Measurements from ENCODE around the gene HMCN1.
"Not testable (repeated sequence)": the region's sequence is repeated elsewhere in the genome, so short reads cannot be mapped to it uniquely, and the experiment has no call there.

HMCN1 gene

GRCh38 chr1:185860311-185860710 is 126.1 kb downstream of the HMCN1 start:
- FAIRE-seq, result no peak

GRCh38 chr1:185860859-185861258 is 126.7 kb downstream of the HMCN1 start:
- no peak for FAIRE-seq

DNA sequence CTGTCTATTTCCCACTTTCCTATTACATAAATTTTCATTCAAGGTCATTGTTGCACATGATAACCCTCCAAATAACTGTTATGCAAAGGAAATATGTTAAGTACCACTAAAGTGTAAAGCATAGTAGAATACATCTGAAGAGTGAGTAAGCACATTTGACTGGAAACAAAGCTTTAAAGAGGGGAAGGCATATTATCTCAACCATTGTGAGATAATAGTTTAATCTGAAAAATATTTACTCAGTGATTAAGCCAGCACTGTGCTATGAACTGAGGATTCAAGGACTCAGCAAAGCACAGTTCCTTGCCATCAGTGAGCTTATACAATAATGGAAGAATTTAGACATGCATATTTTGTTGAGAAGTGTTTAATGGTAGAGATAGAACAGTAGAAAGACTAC is 127.4 kb downstream of the HMCN1 start:
- FAIRE-seq, result no peak

DNA sequence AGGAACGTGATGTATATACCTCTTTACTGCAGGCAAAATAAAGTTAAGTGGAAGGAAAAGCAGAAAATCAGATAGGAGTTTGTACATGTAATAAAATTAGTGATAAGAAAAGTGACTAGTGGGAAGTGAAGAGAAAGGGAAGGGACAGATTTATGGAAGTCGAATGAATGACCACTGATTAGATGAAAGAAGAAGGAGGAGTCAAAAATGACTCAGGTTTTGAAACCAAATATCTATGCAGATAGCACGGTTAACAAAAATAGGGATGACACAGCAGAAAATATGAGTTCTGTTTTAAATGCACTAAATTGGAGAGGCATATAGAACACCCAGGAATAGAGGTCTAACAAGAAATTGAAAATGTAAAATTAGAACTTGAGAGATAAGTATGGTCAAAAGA is 128.0 kb downstream of the HMCN1 start:
- FAIRE-seq, result no peak

DNA sequence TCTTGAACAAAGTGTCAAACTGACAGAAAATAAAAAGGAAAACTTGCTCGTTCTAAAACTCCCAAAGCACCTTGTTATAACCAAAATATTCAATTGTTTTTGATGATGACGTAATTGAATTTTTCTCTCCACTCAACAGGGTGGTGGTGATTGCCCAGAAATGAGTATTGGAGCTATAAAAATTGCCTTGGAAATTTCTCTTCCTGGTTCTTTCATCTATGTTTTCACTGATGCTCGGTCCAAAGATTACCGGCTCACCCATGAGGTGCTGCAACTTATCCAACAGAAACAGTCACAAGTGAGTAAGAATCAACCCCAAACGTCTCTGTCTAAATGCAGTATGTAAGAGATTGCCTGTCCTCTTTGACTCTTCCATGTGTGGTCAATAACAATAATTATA is 130.1 kb downstream of the HMCN1 start:
- no peak for FAIRE-seq

GRCh38 chr1:185864889-185865517 is 130.8 kb downstream of the HMCN1 start:
- no peak for FAIRE-seq

DNA sequence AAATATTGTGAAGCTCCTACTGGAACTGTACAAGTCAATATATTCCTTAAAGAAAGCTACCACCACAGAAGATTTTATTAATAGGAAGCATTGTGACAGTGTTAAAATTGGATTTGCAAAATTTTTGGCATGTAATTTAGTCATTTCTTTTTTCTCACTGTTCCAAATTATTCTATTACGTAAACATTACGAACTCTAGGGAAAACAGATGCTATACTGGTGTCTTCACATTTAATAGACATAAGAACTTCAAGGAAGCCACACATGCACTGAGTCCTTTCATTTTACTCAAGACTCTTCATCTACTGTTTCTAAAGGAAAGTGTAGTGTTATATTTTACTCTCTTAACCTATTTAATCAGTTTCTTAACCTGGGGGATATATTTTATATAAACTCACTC is 135.4 kb downstream of the HMCN1 start:
- no peak for FAIRE-seq

GRCh38 chr1:185871627-185872150 is 137.5 kb downstream of the HMCN1 start:
- no peak for FAIRE-seq

GRCh38 chr1:185874246-185874645 is 140.1 kb downstream of the HMCN1 start:
- FAIRE-seq, result no peak

GRCh38 chr1:185880330-185880729 is 146.1 kb downstream of the HMCN1 start:
- FAIRE-seq, result no peak

DNA sequence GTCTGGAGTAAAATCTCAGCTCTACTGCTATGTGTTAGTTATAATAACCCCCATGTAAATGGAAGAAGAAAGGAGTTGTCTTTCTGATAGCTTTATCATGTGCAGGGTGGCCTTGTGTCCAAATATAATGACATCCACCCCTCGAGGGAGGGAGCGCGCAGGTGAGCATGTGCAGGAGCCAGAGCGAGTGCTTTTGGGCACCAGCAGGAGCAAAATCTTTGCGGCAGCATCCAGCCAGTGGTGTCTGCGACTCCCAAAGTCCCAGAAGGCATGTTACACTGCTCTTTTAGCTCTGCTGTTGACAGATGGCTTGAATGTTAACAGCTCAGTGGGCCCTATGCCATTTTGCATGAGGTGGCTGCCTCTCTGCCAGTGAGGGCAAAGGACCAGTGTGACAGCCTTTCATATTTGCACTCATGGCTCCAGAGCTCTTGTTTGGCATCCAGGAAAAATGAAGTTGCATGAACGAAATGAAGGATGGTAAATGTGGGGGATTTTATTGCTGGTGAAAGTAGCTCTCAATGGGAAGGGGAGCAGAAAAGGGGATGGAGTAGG is 146.7 kb downstream of the HMCN1 start:
- FAIRE-seq, result no peak

DNA sequence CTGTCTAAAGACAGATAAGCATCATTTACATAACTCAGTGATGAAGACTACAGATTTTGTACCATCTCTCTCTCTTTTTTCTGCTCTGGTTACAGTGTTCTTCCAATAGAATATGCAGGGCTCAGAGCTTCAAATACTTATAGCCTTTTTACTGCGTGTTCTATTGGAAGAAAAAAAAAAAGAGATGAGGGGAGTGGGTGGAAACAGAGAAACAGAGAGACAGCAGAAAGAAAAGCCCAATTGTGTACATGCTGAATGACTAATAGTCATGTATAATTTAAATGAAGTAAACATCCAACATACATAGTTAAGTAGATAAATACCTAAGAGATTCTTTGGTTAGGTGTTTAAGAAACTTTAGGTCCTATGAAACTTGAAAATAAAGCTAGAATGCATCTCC is 151.9 kb downstream of the HMCN1 start:
- FAIRE-seq, result no peak

GRCh38 chr1:185886671-185887070 is 152.5 kb downstream of the HMCN1 start:
- FAIRE-seq, result no peak

DNA sequence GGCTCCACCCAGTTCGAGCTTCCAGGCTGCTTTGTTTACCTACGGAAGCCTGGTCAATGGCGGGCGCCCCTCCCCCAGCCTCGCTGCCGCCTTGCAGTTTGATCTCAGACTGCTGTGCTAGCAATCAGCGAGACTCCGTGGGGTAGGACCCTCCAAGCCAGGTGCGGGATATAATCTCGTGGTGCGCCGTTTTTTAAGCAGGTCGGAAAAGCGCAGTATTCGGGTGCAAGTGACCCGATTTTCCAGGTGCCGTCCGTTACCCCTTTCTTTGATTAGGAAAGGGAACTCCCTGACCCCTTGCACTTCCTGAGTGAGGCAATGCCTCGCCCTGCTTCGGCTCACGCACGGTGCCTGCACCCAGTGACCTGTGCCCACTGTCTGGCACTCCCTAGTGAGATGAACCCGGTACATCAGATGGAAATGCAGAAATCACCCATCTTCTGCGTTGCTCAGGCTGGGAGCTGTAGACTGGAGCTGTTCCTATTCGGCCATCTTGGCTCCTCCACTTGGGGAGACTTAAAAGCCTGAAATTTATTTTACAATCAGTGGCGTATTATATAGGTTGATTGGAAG is 158.7 kb downstream of the HMCN1 start:
- FAIRE-seq, result not testable (repeated sequence)

DNA sequence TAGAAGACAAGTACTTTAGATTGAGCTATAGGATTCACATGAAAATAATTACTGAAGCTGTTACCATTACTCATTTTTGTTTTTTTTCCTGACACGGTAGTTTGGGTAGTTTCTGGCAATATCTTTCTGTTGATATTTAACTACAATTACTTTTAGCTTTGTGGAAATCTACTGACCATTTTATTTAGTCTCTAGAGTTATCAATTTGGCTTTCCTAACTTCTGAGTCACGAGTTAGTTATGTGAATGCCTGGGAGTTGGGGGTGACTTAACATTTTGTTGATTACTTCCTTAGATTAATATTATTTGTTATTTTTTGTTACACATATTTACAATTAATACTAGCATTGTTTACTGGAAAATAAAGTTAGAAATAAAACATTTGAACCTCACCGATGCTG is 160.6 kb downstream of the HMCN1 start:
- no peak for FAIRE-seq

DNA sequence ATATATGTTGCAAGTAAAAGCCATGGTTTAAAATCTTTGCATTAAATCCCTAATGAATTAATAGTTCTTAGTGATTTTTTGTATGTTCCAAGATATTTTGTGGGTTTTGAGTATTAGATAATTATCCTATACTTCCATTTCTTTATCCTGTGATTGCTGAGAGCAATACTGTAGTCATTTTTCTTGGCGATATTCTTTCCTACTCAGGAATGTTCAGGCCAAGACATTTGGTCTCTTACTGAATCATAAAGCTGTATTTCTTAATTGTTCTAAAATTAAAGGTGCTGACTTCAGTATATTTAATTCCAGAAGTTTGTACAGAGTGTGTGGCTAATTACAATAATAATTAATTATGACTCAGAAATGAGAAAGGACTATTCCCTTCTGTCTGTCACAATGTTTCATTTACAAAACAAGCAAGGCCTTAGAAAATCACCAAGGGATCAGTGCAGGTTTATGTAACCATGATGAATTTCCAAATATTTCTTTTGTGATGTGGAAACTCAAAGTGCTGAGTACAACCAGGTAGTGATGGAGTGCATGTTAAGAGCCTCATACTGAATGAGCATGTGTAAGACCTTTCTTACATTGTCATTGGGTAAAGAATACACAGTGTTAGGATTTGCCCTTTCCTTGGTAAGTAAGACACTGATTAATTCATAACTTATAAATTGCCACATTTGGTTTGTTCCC is 161.2 kb downstream of the HMCN1 start:
- FAIRE-seq, result no peak

GRCh38 chr1:185896863-185897262 is 162.7 kb downstream of the HMCN1 start:
- FAIRE-seq, result no peak

DNA sequence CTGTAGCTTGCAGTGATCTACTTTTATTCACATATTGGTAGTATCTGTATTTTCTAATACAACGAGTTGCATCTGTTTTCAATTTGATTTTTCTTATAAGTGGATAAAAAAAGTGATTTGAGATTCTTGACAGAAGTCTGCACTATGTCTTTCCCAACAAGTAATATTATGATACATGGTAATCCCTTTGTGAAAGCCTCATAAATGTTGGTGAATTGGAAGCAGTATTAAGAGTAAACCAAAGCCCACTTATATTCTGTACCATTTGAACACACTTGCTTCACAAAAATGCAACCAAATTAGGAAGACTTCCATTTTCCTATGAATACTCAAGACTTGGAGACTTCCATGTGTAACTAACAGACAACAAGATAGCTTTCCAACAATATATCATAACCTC is 172.0 kb downstream of the HMCN1 start:
- no peak for FAIRE-seq

DNA sequence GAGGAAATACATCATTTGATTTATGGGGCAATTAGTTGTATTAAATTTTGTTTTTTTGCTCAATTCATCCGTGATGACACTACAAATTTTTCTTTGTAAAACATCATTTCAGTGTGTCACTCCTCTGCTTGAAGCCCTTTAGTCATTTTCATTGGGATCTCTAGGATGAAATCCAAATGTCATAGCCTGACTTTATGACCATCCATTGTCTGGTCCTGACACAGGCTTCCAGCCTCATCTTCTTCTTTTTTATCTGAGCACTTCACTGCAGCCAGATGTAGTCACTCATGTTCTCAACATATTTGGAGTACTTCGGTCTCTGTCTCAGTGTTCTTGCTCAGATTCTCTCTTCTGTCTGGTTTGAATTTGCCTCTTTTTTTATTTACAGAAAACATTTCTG is 173.1 kb downstream of the HMCN1 start:
- no peak for FAIRE-seq

- FAIRE-seq, result no peak
Measured at GRCh38 chr1:185911978-185912377, 177.8 kb downstream of the HMCN1 start.

DNA sequence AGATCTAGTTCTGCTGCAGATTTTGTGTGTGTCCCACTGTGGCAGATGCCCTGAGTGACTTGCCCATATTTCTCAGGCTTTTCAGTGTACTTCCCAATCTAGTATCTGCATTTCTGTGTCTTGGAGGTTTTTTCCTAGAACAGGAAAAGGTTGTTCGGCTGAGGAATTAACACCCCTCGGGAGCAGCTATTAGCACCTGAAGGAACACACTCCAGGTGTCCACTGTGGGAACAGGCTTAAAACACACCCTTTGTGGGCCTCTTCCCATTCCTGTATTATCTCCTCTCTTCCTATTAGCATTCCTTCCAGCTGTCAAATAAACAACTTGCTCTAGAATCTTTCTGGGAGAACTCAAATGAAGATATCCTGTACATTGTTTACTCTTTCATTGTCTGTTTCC is 178.3 kb downstream of the HMCN1 start:
- no peak for FAIRE-seq

- FAIRE-seq, result peak; percentile 40
Measured at GRCh38 chr1:185914089-185914488, 179.9 kb downstream of the HMCN1 start.

DNA sequence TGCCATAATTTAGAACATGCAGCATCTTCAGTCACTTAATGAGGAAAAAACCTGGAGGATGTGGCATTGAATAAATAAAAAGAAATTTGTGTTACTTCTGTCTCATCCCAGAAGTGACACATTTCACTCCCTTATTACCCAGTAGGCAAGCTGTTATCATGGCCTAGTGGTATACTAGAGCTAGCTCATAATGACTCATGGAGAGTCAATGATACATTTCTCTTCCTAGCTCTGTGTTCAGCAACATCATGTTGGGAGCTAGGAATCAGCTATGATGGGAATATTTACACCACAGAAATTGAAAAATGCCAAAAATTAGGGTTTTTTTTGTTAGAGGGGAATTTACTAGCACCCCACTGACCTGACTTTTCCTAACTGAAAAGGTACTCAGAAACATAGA is 182.7 kb downstream of the HMCN1 start:
- FAIRE-seq, result no peak

GRCh38 chr1:185917646-185918045 is 183.5 kb downstream of the HMCN1 start:
- FAIRE-seq, result no peak

Measured in TTC549 (cell line).